Keratinocyte (primary cell): ENCODE data around the gene RBM19. TPM values are rescaled to one million over a fixed set of nuclear protein-coding genes. Genes with fewer than 3 reads are reported as not detected.

Experiments
- DNase-seq: peaks from one replicate; pipeline ENCODE4 v3.0.0-alpha.2; 2011; ENCODE audit warnings: low read depth, missing footprints, low spot score
- FAIRE-seq: peaks from 2 replicates; lab custom pipeline; 2011; peaks lifted over from hg19 to GRCh38; lab: Jason Lieb, UNC
- H2AFZ ChIP-seq: 2 replicates; pipeline ENCODE4 v1.6.0; 2012; ENCODE audit warnings: low read length, control low read depth, inconsistent platforms; ENCODE audit not compliant: control insufficient read depth
- H3K27ac ChIP-seq: 2 replicates; pipeline ENCODE4 v1.5.1; 2011; ENCODE audit warnings: low read length; ENCODE audit not compliant: control insufficient read depth, insufficient read depth
- H3K27me3 ChIP-seq: 3 replicates; pipeline ENCODE4 v1.6.0; 2011; ENCODE audit warnings: low read length; ENCODE audit not compliant: control insufficient read depth, insufficient read depth; ENCODE audit errors: extremely low read depth
- H3K36me3 ChIP-seq, 2 experiments: 2 replicates in 1 of 2; 3 replicates in 1 of 2; pipeline ENCODE4 v1.5.1; 2011; ENCODE audit warnings: low read length in 2 of 2, mild to moderate bottlenecking in 1 of 2; ENCODE audit not compliant: control insufficient read depth in 2 of 2, insufficient read depth in 2 of 2; ENCODE audit errors: extremely low read depth in 1 of 2
- H3K4me1 ChIP-seq: 3 replicates; pipeline ENCODE4 v1.5.1; 2011; ENCODE audit warnings: low read length; ENCODE audit not compliant: control insufficient read depth, insufficient read depth; ENCODE audit errors: extremely low read depth
- H3K4me2 ChIP-seq: 3 replicates; pipeline ENCODE4 v1.6.0; 2011; ENCODE audit warnings: low read depth, low read length; ENCODE audit not compliant: control insufficient read depth, insufficient read depth; ENCODE audit errors: extremely low read depth
- H3K4me3 ChIP-seq, 3 experiments: fragments of 200-600 bp in 1 of 3; sonication (generic) in 1 of 3; 2 replicates in 2 of 3; 3 replicates in 1 of 3; pipeline ENCODE4 v1.5.1; 2011 to 2016; ENCODE audit warnings: low read length in 3 of 3, mild to moderate bottlenecking in 3 of 3, control low read depth in 2 of 3, inconsistent platforms in 1 of 3, low read depth in 1 of 3, mixed read lengths in 1 of 3, mixed run types in 1 of 3, moderate library complexity in 1 of 3; ENCODE audit not compliant: control insufficient read depth in 2 of 3, insufficient read depth in 2 of 3; ENCODE audit errors: extremely low read depth in 1 of 3
- H3K79me2 ChIP-seq: 2 replicates; pipeline ENCODE4 v1.6.0; 2012; ENCODE audit warnings: low read length; ENCODE audit not compliant: control insufficient read depth, insufficient read depth
- H3K9ac ChIP-seq: 3 replicates; pipeline ENCODE4 v1.6.0; 2011; ENCODE audit warnings: low read length; ENCODE audit not compliant: control insufficient read depth, insufficient read depth; ENCODE audit errors: extremely low read depth
- H3K9me1 ChIP-seq: 3 replicates; pipeline ENCODE4 v1.6.0; 2011; ENCODE audit warnings: low read length; ENCODE audit not compliant: control insufficient read depth, insufficient read depth; ENCODE audit errors: extremely low read depth
- H3K9me3 ChIP-seq: 2 replicates; pipeline ENCODE4 v1.5.1; 2012; ENCODE audit warnings: low read depth, low read length; ENCODE audit not compliant: control insufficient read depth
- H4K20me1 ChIP-seq: 3 replicates; pipeline ENCODE4 v1.6.0; 2011; ENCODE audit warnings: low read length; ENCODE audit not compliant: control insufficient read depth, insufficient read depth; ENCODE audit errors: extremely low read depth
- EZH2 ChIP-seq: IDR thresholded peaks from one replicate; pipeline ENCODE4 v1.6.1; 2012; ENCODE audit warnings: inconsistent platforms, mild to moderate bottlenecking, low read length, moderate library complexity
- dilution Hi-C: fragments of 300-500 bp; cut with MboI; formaldehyde crosslinking; loops from one replicate; pipeline ENCODE4 v1.7.0; 2020; ENCODE audit warnings: low sequenced_read_pairs; ENCODE audit not compliant: extremely low pct_ligation_motif_present
- polyA plus RNA-seq, 5 experiments: library from polyadenylated mRNA; depleted of rRNA in 3 of 5; stranded (reverse) in 3 of 5; stranded (forward) in 1 of 5; unstranded in 1 of 5; fragments of >200 nt; gene quantifications; 1 replicate in 1 of 5; 2 replicates in 3 of 5; 3 replicates in 1 of 5; pipeline versions ENCODE4 v1.2.1 to v1.2.3, GENCODE V29; 2011 to 2012; ENCODE audit warnings: missing spikeins in 2 of 5, low read depth in 1 of 5, low replicate concordance in 1 of 5
- TF ChIP-seq, protein P1 (sequence below), 3 experiments: IDR thresholded peaks in 1 of 3; conservative IDR thresholded peaks in 1 of 3; optimal IDR thresholded peaks in 1 of 3; 2 replicates in 2 of 3; 3 replicates in 1 of 3; pipeline versions ENCODE3 to v1.5.1; 2011; ENCODE audit warnings: low read length in 3 of 3, mild to moderate bottlenecking in 3 of 3, moderate library complexity in 2 of 3, control low read depth in 1 of 3, inconsistent platforms in 1 of 3; ENCODE audit not compliant: insufficient read depth in 2 of 3; ENCODE audit errors: extremely low read depth in 1 of 3

RBM19 gene
- polyA plus RNA-seq, 1 donor (not counting 4 experiments of a cell fraction or from before 2014, with no cell fraction given), result 14.6 TPM

DNA sequence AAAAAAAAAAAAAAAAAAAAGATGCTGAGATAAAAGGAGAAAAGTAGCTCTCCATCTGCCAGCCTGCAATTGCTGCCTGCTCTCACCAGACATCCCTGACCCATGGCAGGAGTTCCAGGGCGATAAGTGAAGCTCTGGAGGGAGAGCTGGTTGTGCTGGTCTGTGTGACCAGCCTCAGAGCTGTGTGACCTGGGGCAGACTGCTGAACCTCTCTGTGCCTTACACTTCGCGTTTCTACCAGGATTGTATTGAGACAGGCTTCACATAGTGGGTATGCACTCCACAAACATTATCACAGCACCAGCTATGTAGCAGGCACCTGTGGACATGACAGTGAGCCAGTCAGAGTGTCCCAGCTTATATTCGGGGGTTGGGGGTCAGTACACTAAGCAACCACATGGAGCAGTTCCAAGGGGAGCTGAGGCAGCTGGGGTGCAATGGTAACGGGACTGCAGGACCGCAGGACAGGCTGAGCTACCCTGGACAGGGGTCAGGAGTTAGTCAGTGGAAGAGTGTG is 57.5 kb downstream of the RBM19 start:
- H3K79me2 ChIP-seq, result no peaks in the 10 kb centered on the region
- no peaks in the 10 kb centered on the region for H4K20me1 ChIP-seq
- no peak overlapping the region for H3K4me3 ChIP-seq
- no peaks in the 10 kb centered on the region for H3K9me3 ChIP-seq
- H3K27ac ChIP-seq, result no peak overlapping the region
- dilution Hi-C loops, result no loop called here
- H3K9ac ChIP-seq, result no peak overlapping the region
- no peaks in the 10 kb centered on the region for H3K9me1 ChIP-seq
- peaks cover 11 to 12% of the 10 kb centered on the region in 2 experiments for H3K36me3 ChIP-seq
- TF ChIP-seq, protein P1, sequence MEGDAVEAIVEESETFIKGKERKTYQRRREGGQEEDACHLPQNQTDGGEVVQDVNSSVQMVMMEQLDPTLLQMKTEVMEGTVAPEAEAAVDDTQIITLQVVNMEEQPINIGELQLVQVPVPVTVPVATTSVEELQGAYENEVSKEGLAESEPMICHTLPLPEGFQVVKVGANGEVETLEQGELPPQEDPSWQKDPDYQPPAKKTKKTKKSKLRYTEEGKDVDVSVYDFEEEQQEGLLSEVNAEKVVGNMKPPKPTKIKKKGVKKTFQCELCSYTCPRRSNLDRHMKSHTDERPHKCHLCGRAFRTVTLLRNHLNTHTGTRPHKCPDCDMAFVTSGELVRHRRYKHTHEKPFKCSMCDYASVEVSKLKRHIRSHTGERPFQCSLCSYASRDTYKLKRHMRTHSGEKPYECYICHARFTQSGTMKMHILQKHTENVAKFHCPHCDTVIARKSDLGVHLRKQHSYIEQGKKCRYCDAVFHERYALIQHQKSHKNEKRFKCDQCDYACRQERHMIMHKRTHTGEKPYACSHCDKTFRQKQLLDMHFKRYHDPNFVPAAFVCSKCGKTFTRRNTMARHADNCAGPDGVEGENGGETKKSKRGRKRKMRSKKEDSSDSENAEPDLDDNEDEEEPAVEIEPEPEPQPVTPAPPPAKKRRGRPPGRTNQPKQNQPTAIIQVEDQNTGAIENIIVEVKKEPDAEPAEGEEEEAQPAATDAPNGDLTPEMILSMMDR (optimal IDR thresholded peaks at IDR 0.05 in 1 of 3, IDR thresholded peaks at IDR 0.05 in 1 of 3, conservative IDR thresholded peaks at IDR 0.05 in 1 of 3; ENCODE audit: extremely low read depth in 1 of 3, insufficient read depth in 2 of 3, low read length in 3 of 3), result no peak
- TF ChIP-seq EZH2, result no peak
- H2AFZ ChIP-seq, result no peak overlapping the region
- no peak overlapping the region for H3K4me2 ChIP-seq
- no peaks in the 10 kb centered on the region for H3K27me3 ChIP-seq
- DNase-seq, result no peak
- H3K4me1 ChIP-seq, result peaks cover 8% of the 10 kb centered on the region
- no peak for FAIRE-seq

DNA sequence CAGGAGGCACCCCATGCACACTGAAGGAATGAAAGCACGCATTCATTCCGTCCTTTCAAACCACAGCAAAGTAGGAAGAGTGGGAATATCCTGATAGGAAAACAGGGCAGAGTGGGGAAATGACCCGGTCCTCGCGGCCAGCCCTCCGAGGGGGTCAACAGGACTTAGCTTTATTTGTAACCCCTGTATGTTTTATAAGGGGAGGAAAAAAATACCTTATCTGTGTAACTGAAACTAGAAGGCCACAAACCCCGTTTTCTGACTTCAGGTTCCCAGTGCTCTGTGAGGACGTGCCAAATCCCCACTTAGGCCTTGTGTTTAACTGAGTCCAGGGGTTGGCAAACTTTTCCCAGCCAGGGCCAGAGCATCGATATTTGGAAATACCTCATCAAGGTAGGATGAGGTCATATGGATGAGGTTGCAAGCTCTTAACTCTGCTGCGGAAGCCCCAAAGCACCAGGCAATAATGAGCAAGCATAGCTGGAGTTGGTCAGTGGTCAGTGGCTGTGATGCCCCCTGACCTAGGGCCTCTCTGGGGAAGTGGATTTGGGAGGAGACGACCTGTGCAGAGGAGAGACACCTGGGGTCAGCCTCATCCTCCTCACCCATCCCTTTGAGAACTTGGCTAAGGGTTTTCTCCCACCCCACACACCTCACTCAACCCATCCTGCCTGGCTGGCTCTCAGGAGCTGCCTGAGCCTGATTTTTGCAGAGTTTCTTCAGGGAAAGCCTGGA is 58.5 kb downstream of the RBM19 start:
- Histone ChIP-seq H3K4me2 (no peak overlapping the region), H3K4me3 (no peak overlapping the region), H4K20me1 (no peaks in the 10 kb centered on the region), H3K9ac (no peak overlapping the region), H3K4me1 (no peaks in the 10 kb centered on the region), H3K27me3 (no peaks in the 10 kb centered on the region), H3K27ac (no peak overlapping the region), H3K79me2 (no peaks in the 10 kb centered on the region), H3K9me3 (no peaks in the 10 kb centered on the region), H3K36me3 (peaks cover 14 to 15% of the 10 kb centered on the region in 2 experiments), H3K9me1 (no peaks in the 10 kb centered on the region), H2AFZ (no peak overlapping the region)
- dilution Hi-C loops, result no loop called here
- FAIRE-seq (no peak), DNase-seq (no peak)
- TF ChIP-seq EZH2, result no peak
- TF ChIP-seq, protein P1 (optimal IDR thresholded peaks at IDR 0.05 in 1 of 3, IDR thresholded peaks at IDR 0.05 in 1 of 3, conservative IDR thresholded peaks at IDR 0.05 in 1 of 3; ENCODE audit: extremely low read depth in 1 of 3, insufficient read depth in 2 of 3, low read length in 3 of 3), result no peak
